ENCODE data around the gene PMP22.

GRCh38 chr17:15230866-15231265 lies 34.3 kb downstream of the PMP22 start:
- no peak for TF ChIP-seq CTCF (IDR thresholded peaks at IDR 0.05)
- no peak for TF ChIP-seq POLR2A (IDR thresholded peaks at IDR 0.05)
- no peak for TF ChIP-seq POLR2AphosphoS5 (IDR thresholded peaks at IDR 0.05; ENCODE audit: insufficient read depth in 1 of 2, low read depth in 1 of 2)

All from vagina (tissue), 2 donors.